HG03571 (cell line): ENCODE measurements around the gene IL15RA.
"Not testable (repeated sequence)": the region's sequence is repeated elsewhere in the genome, so short reads cannot be mapped to it uniquely, and the experiment has no call there.

Source experiments
- ATAC-seq: cut with Tn5 transposase; IDR thresholded peaks from one replicate; pipeline ENCODE4 v1.9.1; 2021; ENCODE audit not compliant: unreplicated experiment

Gene IL15RA

DNA sequence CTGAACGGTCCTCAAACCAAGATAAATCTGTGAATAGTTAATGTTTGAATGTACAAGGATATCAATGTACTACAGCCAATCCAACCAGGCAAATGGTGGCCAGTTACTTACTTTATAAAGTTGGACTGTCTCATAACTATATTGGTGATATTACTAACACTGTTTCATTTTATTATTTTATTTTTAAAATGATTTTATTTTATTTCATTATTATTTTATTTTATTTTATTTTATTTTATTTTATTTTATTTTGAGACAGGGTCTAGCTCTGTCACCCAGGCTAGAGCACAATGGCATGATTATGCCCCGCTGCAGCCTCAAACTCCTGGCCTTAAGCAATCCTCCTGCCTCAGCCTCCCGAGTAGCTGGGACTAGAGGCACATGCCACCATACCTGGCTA, 6.8 kb downstream of the IL15RA start:
- ATAC-seq = no peak

DNA sequence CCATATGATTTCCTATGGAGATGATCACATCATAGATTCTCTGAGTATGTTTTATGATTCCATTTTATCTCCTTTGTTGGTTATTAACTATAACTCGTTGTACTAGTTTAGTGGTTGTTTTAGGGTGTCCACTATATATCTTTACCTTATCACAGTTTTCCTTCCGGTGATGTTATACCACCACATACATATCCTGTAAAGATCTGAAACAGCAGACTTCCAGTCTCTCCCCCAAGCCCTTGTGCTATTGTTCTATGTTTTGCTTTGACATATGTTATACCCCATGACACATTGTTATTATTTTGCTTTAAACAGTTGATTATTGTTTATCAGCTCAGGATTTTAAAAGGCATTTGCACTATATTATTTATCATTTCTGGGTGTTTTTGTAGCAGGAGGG, 7.3 kb downstream of the IL15RA start:
- ATAC-seq = no peak

- no peak for ATAC-seq
Measured at GRCh38 chr10:5968681-5969453, 8.5 kb downstream of the IL15RA start.

GRCh38 chr10:5968037-5968680, 9.2 kb downstream of the IL15RA start:
- no peak for ATAC-seq

- ATAC-seq = no peak
Measured at GRCh38 chr10:5965266-5965665, 12.1 kb downstream of the IL15RA start.

DNA sequence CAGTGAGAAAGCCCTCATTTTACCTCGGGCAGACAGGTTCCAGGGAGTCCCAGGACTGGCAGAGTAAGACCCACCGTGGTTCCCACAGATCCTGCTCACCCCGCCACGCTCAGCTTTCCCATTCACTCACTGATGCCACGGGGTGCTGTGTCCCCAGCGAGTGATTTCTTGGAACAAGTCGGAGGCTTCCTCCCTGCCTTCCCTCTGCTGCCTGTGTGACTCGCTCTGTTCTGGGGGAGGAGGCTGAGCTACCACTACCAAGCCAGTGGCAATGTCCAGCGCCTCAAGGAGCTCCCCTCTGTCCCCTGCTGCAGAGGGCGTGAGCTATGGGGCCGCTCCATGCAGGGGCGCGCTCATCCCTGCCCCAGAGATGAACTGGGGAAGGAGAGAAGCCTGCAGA, 12.6 kb downstream of the IL15RA start:
- ATAC-seq = no peak

DNA sequence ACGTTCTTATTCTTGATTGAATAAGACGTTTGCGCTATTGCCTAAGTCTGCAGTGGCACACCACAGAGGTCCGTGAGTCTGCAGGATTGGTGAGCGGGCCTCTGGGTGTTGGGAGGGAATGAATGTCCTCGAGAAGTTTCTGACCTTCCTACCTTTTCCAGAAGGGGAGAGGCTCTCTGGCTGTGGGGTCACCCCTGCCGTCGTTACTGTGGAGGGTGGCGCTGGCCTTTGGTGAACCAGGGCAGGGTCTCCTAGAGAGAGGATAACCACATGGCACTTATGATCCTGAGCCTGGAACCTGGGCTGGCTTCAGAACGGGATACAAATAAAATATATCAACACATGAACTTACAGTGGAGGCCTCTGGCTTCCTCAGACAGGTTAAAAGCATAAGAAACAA, 13.8 kb downstream of the IL15RA start:
- no peak for ATAC-seq

- ATAC-seq = no peak
Measured at GRCh38 chr10:5963071-5963470, 14.3 kb downstream of the IL15RA start.

DNA sequence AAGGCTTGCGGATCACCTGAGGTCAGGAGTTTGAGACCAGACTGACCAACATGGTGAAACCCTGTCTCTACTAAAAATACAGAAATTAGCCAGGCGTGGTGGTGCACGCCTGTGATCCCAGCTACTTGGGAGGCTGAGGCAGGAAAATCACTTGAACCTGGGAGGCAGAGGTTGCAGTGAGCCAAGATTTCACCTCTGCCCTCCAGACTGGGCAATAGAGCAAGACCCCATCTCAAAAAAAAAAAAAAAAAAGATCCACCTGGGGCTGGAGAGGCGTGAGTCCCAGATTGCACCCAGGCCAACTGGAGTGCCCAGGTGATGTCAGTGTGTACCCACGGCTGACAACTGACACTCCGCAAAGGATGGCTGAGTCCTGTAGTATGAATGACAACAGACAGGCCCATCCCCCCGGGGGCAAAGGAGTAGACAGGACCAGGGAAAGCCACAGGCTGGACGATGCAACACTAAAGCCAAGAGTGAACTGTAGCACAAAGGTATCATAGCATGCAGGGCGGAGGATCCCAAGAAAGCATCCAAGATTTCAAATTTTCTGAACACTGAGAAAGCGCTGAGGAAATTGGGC, 14.9 kb downstream of the IL15RA start:
- ATAC-seq = not testable (repeated sequence)

- ATAC-seq = no peak
Measured at GRCh38 chr10:5961405-5962100, 15.8 kb downstream of the IL15RA start.

- ATAC-seq = not testable (repeated sequence)
Measured at GRCh38 chr10:5960973-5961275, 16.4 kb downstream of the IL15RA start.

DNA sequence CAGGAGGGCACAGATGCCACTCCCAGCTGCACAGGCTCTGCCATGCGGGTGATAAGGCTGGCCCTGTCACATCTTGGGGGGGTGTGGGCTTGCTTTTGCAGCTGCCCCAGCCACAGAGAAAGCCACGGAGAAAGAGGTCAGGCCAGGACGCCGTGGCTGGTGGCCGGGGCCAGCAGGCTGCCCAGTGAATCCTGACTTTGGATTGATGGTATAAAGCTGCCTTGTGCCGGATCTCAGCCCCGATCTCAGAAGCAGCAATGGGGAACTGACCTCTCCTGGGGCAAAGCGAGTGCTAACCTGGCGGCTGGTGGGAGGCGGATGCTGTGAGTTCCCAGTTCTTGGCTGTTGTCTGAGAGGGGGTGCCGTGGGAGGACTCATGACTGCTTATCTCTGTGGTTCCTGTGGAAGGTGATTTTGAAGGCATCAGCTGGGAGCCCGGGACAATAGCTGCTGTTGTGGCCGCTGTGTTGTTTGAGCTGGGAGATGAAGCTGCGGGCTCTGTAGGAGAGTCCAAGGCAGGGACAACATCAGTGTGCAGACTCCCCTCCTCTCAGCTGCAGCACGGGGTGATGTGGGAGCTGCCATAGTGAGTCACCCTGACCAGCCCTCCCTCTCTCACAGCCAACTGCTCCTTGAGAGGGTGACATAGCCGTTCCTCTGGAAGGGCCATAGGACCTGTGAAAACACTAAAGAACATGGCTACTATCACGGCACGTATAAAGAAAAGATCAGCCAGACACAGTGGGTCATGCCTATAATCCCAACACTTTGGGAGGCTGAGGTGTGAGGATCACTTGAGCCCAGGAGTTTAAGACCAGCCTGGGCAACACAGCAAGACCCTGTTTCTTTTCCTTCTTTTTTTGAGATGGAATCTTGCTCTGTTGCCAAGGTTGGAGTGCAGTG, 17.0 kb downstream of the IL15RA start:
- ATAC-seq = no peak

GRCh38 chr10:5959581-5960069, 17.7 kb downstream of the IL15RA start:
- ATAC-seq = no peak

DNA sequence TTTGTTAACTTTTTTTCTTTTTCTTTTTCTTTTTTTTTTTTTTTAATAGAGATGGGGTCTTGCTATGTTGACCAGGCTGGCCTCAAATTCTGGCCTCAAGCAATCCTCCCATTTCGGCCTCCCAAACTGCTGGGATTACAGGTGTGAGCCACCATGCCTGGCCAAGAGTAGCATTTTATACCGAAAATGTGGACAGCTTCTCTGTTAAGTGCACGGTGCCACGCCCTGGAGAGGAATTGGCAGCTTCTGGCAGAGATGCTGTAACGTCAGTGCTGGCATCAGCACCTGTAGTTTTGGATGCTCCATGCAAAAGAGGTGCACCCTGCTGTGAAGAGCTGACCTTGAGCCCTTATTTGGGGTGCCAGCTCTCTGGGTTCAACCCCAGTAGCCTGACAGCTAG, 18.2 kb downstream of the IL15RA start:
- ATAC-seq = no peak

DNA sequence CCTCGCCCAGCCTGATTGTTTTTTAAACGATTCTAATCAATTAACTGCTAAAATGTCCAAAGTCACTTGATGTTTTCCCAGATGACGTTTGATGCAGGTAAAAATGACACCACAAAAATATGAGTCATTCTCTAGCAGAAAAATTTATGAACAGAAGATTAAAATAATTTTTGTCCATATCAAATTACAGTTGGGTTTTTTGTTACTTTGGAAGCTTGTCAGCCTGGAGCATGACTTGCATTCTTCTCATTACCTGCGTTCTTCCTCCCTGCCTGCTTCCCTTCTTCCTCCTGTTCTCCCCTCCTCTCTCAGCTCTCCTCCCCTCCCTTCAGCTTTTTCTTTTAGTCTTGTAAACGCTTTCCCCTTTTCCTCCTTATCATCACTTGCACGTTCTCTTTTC, 18.7 kb downstream of the IL15RA start:
- ATAC-seq = no peak

DNA sequence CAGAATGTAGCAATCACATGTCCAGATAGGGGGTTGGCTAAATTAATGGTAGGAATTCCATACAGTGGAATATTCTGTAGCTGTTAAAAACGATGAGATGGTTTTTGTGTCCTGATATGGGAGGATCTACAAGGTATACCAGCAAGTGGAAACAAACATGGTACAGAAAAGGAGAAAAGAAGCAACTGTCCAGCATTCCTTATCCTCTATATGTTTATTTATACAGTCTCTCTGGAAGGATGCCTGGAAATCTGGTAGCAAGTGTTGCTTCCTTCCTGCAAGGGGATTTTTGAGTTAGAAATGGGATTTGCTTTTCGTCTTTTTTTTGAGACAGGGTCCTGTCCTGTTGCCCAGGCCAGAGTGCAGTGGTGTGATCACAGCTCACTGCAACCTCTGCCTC, 19.3 kb downstream of the IL15RA start:
- no peak for ATAC-seq

DNA sequence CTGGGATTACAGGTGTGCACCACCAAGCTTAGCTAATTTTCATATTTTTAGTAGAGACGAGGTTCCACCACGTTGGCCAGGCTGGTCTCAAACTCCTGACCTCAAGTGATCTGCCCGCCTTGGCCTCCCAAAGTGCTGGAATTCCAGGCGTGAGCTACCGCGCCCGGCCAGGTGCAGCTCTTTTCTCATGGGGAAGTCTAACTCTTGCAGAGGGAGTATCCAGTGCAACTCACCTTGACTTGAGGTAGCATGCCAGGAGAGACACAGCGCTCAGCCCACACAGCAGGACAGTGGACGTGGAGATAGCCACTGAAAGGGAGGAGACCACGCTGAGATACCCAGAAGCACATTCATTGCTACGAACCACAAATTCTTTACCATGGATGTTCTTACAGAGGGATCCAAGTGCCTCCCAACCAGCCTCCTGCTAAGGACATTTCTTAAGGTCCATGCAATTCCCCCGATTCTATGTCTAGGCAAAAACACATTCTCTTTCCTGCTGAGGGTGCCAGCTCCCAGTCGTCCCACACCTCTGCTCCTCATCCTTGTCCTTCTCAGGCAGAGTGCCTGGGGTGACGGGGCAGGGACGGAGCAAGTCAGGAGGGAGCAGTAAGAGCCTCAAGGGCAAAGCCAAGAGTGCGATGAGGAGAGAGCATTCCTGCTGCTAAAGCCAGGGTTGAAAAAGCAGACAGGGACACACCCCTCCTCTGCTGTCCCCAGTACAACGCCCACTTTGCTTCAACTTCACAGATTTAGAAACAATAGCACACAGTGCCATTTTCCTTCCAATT, 21.0 kb downstream of the IL15RA start:
- ATAC-seq = no peak

DNA sequence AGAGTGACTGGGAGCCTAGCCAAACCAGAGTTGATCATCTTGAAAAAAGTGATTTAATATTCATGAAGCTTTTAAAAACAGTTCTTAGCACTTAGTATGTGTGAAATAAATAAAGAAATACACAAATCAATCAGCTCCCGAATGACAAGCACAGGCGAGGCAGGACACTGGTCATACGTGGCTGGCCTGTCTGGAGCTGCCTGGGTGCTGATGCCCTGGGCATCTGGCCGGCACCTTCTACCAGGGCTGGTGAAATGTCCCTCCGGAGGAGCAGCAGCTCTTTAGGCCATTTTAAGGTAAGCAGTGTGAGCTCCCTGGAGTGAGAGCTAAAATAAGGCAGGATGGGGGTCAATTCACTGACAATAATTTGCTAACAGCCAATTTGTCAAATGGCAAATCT, 23.7 kb downstream of the IL15RA start:
- ATAC-seq = no peak

- no peak for ATAC-seq
Measured at GRCh38 chr10:5952731-5953385, 24.5 kb downstream of the IL15RA start.
